H1 (cell line): Measurements from ENCODE around the gene SPN. TPM values are rescaled to one million over a fixed set of nuclear protein-coding genes. Genes with fewer than 3 reads are reported as not detected.
"Not testable (repeated sequence)": the region's sequence is repeated elsewhere in the genome, so short reads cannot be mapped to it uniquely, and the experiment has no call there.

Source experiments
- CTCF ChIA-PET: fragments of 300-600 bp; sonication (Branson Sonifier 250); formaldehyde crosslinking; loops from one replicate; lab custom pipeline; 2021; ENCODE audit not compliant: partially characterized antibody; lab: Charles Lee
- POLR2A ChIA-PET: fragments of 300-600 bp; sonication (Branson Sonifier 250); formaldehyde crosslinking; loops from one replicate; lab custom pipeline; 2021; ENCODE audit warnings: inconsistent platforms; ENCODE audit not compliant: partially characterized antibody; lab: Charles Lee
- DNase-seq, 2 experiments: peaks; one replicate each; pipeline versions ENCODE4 v3.0.0 to v3.0.0-alpha.2; 2010 to 2022; ENCODE audit warnings: low spot score in 2 of 2, low read depth in 1 of 2, mixed read lengths in 1 of 2
- FAIRE-seq: peaks from 2 replicates; lab custom pipeline; 2011; peaks lifted over from hg19 to GRCh38; lab: Jason Lieb, UNC
- H2AFZ ChIP-seq: 2 replicates; pipeline ENCODE4 v1.8.1; 2012; ENCODE audit warnings: low read length, inconsistent platforms
- H2AK5ac ChIP-seq: 2 replicates; pipeline ENCODE4 v1.6.1; 2013; ENCODE audit warnings: low read depth, low read length
- H2BK120ac ChIP-seq: replicated peaks from 2 replicates; pipeline ENCODE3; 2013; ENCODE audit warnings: low read depth, low read length, inconsistent platforms
- H2BK12ac ChIP-seq: 2 replicates; pipeline ENCODE4 v1.6.1; 2013; ENCODE audit warnings: low read depth, low read length
- H2BK15ac ChIP-seq: 2 replicates; pipeline ENCODE4 v1.6.1; 2013; ENCODE audit warnings: low read length
- H2BK20ac ChIP-seq: 2 replicates; pipeline ENCODE4 v1.6.1; 2013; ENCODE audit warnings: low read length
- H2BK5ac ChIP-seq: 2 replicates; pipeline ENCODE4 v1.6.1; 2013; ENCODE audit warnings: low read depth, low read length
- H3K14ac ChIP-seq: 2 replicates; pipeline ENCODE4 v1.6.1; 2013; ENCODE audit warnings: inconsistent platforms; ENCODE audit not compliant: insufficient read length
- H3K18ac ChIP-seq: 2 replicates; pipeline ENCODE4 v1.6.1; 2013; ENCODE audit warnings: low read length; ENCODE audit errors: extremely low read depth
- H3K23ac ChIP-seq: 2 replicates; pipeline ENCODE4 v1.6.1; 2013; ENCODE audit warnings: inconsistent platforms; ENCODE audit not compliant: insufficient read length
- H3K23me2 ChIP-seq: 2 replicates; pipeline ENCODE4 v1.6.1; 2013; ENCODE audit warnings: low read depth, low read length
- H3K27ac ChIP-seq: 2 replicates; pipeline ENCODE4 v1.6.1; 2011; ENCODE audit warnings: low read depth, low read length, inconsistent platforms
- H3K27me3 ChIP-seq, 4 experiments: replicated peaks in 1 of 4; 1 replicate in 1 of 4; 2 replicates in 3 of 4; pipeline versions ENCODE4 v1.6.1 to v1.8.1; 2011 to 2013; ENCODE audit warnings: low read length in 3 of 4, mild to moderate bottlenecking in 3 of 4, inconsistent platforms in 2 of 4, mixed read lengths in 2 of 4, moderate library complexity in 1 of 4; ENCODE audit not compliant: control insufficient read depth in 3 of 4, insufficient read depth in 3 of 4; ENCODE audit errors: extremely low read depth in 1 of 4
- H3K36me3 ChIP-seq, 4 experiments: 2 replicates each; pipeline versions ENCODE4 v1.6.1 to v1.8.1; 2011 to 2013; ENCODE audit warnings: mild to moderate bottlenecking in 4 of 4, low read length in 3 of 4, moderate library complexity in 2 of 4, control low read depth in 1 of 4, inconsistent platforms in 1 of 4; ENCODE audit not compliant: insufficient read depth in 4 of 4, control insufficient read depth in 2 of 4
- H3K4ac ChIP-seq: replicated peaks from 2 replicates; pipeline ENCODE3; 2013; ENCODE audit warnings: low read length, low read depth, mixed read lengths, inconsistent platforms; ENCODE audit not compliant: insufficient read length
- H3K4me1 ChIP-seq, 4 experiments: replicated peaks in 1 of 4; 1 replicate in 1 of 4; 2 replicates in 3 of 4; pipeline versions ENCODE4 v1.6.1 to v1.8.1; 2011 to 2013; ENCODE audit warnings: low read length in 3 of 4, inconsistent platforms in 2 of 4, mixed read lengths in 1 of 4; ENCODE audit not compliant: insufficient read depth in 4 of 4, control insufficient read depth in 3 of 4
- H3K4me2 ChIP-seq, 2 experiments: 2 replicates each; pipeline versions ENCODE4 v1.6.1 to v1.8.1; 2011 to 2013; ENCODE audit warnings: low read depth in 2 of 2, low read length in 2 of 2, control low read depth in 1 of 2, inconsistent platforms in 1 of 2, mild to moderate bottlenecking in 1 of 2; ENCODE audit not compliant: insufficient read depth in 1 of 2
- H3K4me3 ChIP-seq, 4 experiments: fragments of 200-600, 300-600 bp in 1 of 4; sonication (generic), shearing (Covaris generic), sonication (Bioruptor Twin) in 1 of 4; 2 replicates each; pipeline versions ENCODE4 v1.5.1 to v1.8.1; 2011 to 2016; ENCODE audit warnings: low read length in 4 of 4, low read depth in 3 of 4, control low read depth in 2 of 4, inconsistent platforms in 2 of 4, mild to moderate bottlenecking in 2 of 4, mixed read lengths in 1 of 4, moderate library complexity in 1 of 4; ENCODE audit not compliant: insufficient read depth in 2 of 4; ENCODE audit errors: extremely low read depth in 1 of 4
- H3K56ac ChIP-seq: replicated peaks from 2 replicates; pipeline ENCODE3; 2013; ENCODE audit warnings: low read depth, mild to moderate bottlenecking, mixed read lengths, low read length, inconsistent platforms; ENCODE audit not compliant: insufficient read length
- H3K79me1 ChIP-seq: 2 replicates; pipeline ENCODE4 v1.6.1; 2013; ENCODE audit warnings: low read depth, low read length, control low read depth
- H3K79me2 ChIP-seq, 2 experiments: 2 replicates each; pipeline versions ENCODE4 v1.6.1 to v1.8.1; 2012 to 2013; ENCODE audit warnings: low read length in 2 of 2, mild to moderate bottlenecking in 2 of 2, inconsistent platforms in 1 of 2; ENCODE audit not compliant: insufficient read depth in 2 of 2, control insufficient read depth in 1 of 2
- H3K9ac ChIP-seq, 4 experiments: replicated peaks in 1 of 4; 1 replicate in 1 of 4; 2 replicates in 3 of 4; pipeline versions ENCODE4 v1.6.1 to v1.8.1; 2011 to 2013; ENCODE audit warnings: low read depth in 3 of 4, low read length in 3 of 4, control low read depth in 2 of 4, mild to moderate bottlenecking in 2 of 4, moderate library complexity in 2 of 4, inconsistent platforms in 1 of 4; ENCODE audit errors: extremely low read depth in 1 of 4
- H3K9me3 ChIP-seq, 2 experiments: 2 replicates each; pipeline versions ENCODE4 v1.6.1 to v1.8.1; 2012 to 2013; ENCODE audit warnings: mild to moderate bottlenecking in 2 of 2, moderate library complexity in 2 of 2, control low read depth in 1 of 2, inconsistent platforms in 1 of 2, low read depth in 1 of 2, low read length in 1 of 2, mixed read lengths in 1 of 2; ENCODE audit not compliant: insufficient read depth in 2 of 2
- H4K20me1 ChIP-seq, 2 experiments: replicated peaks in 1 of 2; 2 replicates each; pipeline versions ENCODE3 to v1.8.1; 2011 to 2013; ENCODE audit warnings: inconsistent platforms in 2 of 2, low read length in 2 of 2, mild to moderate bottlenecking in 1 of 2; ENCODE audit not compliant: insufficient read depth in 2 of 2, control insufficient read depth in 1 of 2
- H4K5ac ChIP-seq: 2 replicates; pipeline ENCODE4 v1.6.1; 2013; ENCODE audit warnings: low read length, low read depth, mixed read lengths, inconsistent platforms; ENCODE audit not compliant: insufficient read length
- H4K8ac ChIP-seq: 2 replicates; pipeline ENCODE4 v1.8.0; 2013; ENCODE audit warnings: mild to moderate bottlenecking, moderate library complexity, low read length, inconsistent platforms; ENCODE audit not compliant: insufficient read depth; ENCODE audit errors: extremely low read depth
- H4K91ac ChIP-seq: replicated peaks from 2 replicates; pipeline ENCODE3; 2013; ENCODE audit warnings: low read length, mixed read lengths, inconsistent platforms; ENCODE audit not compliant: insufficient read length
- KDM1A ChIP-seq: fragments of 200-600, 300-600 bp; sonication (generic); IDR thresholded peaks from 2 replicates; pipeline ENCODE4 v1.7.1; 2016; ENCODE audit warnings: mild to moderate bottlenecking, low read length, borderline replicate concordance
- WGBS, 2 experiments: shearing (Covaris generic) in 1 of 2; methylation state at CpG; one replicate each; pipeline versions ENCODE4 v1.1.6 to v1.1.7; 2013 to 2015; ENCODE audit warnings: low lambda C conversion rate in 2 of 2, mixed read lengths in 2 of 2, inconsistent platforms in 1 of 2, low coverage in 1 of 2, missing lambda C conversion rate in 1 of 2; ENCODE audit not compliant: insufficient replicate concordance in 2 of 2, insufficient coverage in 1 of 2, insufficient read length in 1 of 2; ENCODE audit errors: extremely low coverage in 1 of 2, missing lambda C conversion rate in 1 of 2; 5-methylcytosine and 5-hydroxymethylcytosine counted together
- polyA plus RNA-seq, 7 experiments: library from polyadenylated mRNA; depleted of rRNA in 3 of 7; stranded (reverse) in 5 of 7; unstranded in 2 of 7; fragments of >200 nt in 5 of 7; fragments of 200-250 nt in 2 of 7; gene quantifications; 1 replicate in 5 of 7; 2 replicates in 1 of 7; 4 replicates in 1 of 7; pipeline versions ENCODE4 v1.2.1 to v1.2.3, GENCODE V29; 2011 to 2013; ENCODE audit warnings: missing spikeins in 2 of 7, mixed read lengths in 2 of 7
- total RNA-seq: library from RNA; stranded (reverse); fragmentation: NEBNext Ultra II Directional; extraction: Animal tissue kit (Norgen Biotek cat#: 25700); gene quantifications from 2 replicates; pipeline ENCODE4 v1.2.1, GENCODE V29; 2021

SPN gene
- total and polyA plus RNA-seq, 2 of the 8 experiments (the other 6 are each of a cell fraction or from before 2014, with no cell fraction given), result 1.5 to 1.8 TPM

DNA sequence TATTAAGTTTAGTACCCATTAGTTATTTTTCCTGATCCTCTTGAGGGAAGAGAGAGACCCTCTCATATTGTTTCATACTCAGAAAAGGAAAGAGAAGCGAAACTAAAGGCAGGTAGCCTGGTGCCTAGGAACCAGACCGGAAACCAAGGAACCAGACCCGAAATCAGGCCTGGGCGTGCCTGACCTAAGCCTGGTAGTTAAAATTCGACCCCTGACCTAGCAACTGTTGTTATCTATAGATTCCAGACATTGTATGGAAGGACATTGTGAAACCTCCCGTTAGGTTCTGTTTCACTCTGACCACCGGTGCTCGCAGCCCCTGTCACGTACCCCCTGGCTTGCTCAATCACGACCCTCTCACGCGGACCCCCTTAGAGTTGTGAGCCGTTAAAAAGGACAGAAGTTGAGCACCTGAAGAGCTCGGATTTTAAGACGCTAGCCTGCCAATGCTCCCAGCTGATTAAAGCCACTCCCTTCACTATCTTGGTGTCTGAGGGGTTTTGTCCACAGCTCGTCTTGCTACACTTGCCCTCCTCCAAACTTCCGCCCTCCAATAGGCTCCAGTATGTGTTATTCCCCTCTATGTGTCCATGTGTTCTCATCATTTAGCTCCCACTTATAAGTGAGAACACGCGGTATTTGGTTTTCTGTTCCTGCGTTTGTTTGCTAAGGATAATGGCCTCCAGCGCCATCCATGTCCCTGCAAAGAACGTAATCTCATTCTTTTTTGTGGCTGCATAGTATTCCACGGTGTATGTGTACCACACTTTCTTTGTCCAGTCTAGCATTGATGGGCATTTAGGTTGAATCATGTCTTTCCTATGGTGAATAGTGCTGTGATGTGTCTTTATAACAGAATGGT lies 26.7 kb downstream of the SPN start:
- H3K4me3 ChIP-seq, DNase-seq, H3K18ac ChIP-seq, H3K9me3 ChIP-seq, H2BK12ac ChIP-seq, H4K5ac ChIP-seq, H4K8ac ChIP-seq, H2BK5ac ChIP-seq, H3K56ac ChIP-seq, H3K14ac ChIP-seq, H3K9ac ChIP-seq, H2AK5ac ChIP-seq, FAIRE-seq, H4K91ac ChIP-seq, H3K23ac ChIP-seq, H3K4ac ChIP-seq, H3K4me2 ChIP-seq, H3K23me2 ChIP-seq, H3K27me3 ChIP-seq, H2BK20ac ChIP-seq, H3K36me3 ChIP-seq, H2BK120ac ChIP-seq, H3K4me1 ChIP-seq, H3K27ac ChIP-seq, H2AFZ ChIP-seq, H2BK15ac ChIP-seq: not testable (repeated sequence)
- POLR2A ChIA-PET, result interaction anchor here (0.6 to 9.8 kb wide), 6 partner anchors 8 to 72 kb away, joined by 3 to 130 read pairs (median 6); partner anchors contain the start of gene QPRT
- peaks cover 12% of the 10 kb centered on the region for H3K79me1 ChIP-seq
- peak; percentile 63; the same call in 1 of the 2 replicates for TF ChIP-seq KDM1A
- H4K20me1 ChIP-seq, result peaks cover 0 to 11% of the 10 kb centered on the region in 2 experiments
- WGBS, 2 experiments, result 94% methylated on average over 23 of the region's 23 CpGs; no CpG with 5 or more reads in 1 of the 2 experiments
- CTCF ChIA-PET, result interaction anchor here (0.9 to 2.5 kb wide), 3 partner anchors 10 to 40 kb away, joined by 5 to 14 read pairs (median 8); no protein-coding TSS in a partner anchor
- H3K79me2 ChIP-seq, result peaks cover 0 to 62% of the 10 kb centered on the region in 2 experiments; a peak in 2 of 4 replicates
